ENCODE results near the gene MVB12B.

Gene MVB12B

DNA sequence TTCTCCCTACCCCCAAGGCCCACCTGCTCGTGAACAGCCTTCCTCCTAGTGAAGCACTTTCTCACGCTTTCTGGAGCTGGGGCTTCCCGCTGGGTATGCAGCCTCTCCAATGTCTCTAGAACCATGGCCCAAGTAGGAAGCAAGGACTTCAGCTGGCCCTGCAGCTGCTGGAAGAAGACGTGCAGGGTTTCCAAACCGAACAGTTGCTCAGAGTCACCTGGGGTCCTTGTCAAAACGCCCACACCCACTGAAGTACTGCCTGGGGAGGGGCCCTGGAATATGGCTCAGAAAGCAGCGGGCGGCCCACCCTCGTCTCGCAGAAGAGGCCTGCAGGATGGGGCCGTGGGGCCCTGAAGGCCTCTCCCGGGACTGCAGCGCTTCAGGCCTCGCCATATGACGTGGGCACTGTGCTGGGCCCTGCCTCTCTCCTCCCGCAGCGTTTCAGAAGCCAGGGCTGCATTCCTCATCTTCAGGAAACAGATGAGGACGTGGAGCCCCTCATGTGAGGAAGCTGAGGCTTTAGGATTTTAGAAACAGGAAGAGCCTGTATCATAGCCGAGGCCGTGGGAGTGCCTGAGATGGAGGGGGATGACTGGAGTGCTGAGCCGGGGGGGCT, 171.1 kb downstream of the MVB12B start:
- FAIRE-seq = no peak

DNA sequence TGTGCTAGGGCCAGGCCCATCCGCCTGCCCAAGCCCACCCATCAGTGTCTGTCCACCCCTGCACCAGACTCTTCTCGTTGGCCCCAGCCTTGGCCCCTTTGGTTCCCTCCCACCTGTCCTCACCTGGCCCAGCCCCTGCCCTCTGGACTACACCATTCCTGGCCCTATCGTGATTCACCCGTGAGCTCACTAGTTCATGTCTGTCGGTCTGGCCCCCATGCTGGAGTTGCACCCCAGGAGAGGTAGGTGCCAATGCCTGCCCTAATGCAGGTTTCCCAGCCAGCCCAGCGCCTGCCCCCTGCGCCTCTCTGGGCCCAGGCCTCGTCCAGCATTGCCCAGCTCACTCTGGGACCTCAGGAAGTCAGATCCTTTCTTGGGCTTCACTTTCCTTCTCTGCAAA, 171.7 kb downstream of the MVB12B start:
- FAIRE-seq = no peak

DNA sequence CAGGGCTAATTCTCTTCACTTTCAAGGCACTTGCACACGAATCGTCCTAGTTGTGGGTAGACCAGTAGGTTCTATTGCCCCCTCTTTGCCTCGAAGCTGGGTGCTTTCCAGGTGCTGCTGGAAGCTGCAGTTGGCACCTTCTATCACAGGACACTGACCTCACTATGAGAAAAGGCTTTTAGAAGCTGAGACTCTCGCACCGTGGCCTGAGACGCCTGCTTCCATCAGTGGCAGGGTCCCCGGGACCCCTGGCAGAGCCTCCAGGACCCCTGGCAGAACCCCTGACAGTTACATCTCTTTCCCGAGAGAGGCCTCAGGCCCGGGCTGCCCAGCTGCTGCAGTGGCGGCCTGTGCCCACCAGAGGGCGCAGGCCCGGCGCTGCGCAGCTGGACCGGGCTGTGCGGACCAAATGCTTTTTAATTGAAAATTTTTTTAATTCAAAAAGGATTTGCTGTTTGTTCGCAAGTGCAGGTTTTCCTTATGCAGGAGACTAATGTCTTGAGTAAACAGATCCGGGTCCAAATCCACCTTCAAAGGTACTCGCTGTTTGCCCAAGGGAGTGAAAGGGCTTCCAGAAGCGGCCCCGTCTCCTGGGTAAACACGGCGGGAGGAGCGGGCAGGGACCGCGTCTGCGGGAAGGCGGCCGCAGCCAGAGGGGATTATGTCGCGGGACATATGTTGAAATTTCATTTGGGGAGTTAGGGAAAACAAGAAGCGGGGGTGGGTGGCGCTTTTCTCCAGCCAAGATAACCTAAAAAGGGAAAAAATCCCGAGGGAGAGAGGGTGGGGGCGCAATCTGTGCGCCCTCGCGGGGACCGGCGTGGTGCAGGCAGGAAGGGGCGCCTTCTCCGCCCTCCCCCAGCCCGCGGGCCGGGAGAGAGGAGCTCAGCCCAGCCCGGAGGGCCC, 172.6 kb downstream of the MVB12B start:
- no peak for FAIRE-seq

DNA sequence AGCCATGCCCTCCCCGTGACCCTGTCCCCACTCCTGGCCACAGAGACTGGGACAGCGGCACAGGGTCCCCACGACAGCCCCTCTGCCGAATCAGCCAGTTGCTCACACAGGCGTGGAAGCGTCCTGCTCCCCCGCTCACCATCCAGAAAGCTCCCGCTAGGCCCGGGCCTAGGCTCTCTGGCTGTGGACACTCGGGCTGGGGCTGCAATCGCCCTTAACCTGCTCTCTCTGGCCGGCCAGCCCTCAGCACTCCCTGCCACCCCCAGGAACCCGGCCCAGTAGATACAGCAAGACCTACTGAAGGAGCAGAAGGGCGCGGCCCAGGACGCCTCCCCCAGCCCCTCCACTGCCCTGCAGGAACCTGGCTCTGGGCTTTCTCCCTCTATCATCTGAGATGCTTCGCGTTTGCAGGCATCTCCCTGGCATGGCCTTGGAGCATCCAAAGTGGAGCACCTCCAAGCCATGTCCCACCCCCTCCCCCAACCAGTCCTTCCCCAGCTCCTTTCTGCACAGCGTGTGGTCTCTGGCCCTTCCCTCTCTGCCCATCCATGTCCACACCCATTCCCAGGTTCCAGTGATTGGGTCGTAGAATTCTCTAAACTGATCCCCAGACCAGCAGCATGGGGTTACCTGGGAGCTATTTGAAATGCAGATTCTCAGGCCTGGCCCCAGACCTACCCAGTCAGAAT, 173.4 kb downstream of the MVB12B start:
- FAIRE-seq = no peak

DNA sequence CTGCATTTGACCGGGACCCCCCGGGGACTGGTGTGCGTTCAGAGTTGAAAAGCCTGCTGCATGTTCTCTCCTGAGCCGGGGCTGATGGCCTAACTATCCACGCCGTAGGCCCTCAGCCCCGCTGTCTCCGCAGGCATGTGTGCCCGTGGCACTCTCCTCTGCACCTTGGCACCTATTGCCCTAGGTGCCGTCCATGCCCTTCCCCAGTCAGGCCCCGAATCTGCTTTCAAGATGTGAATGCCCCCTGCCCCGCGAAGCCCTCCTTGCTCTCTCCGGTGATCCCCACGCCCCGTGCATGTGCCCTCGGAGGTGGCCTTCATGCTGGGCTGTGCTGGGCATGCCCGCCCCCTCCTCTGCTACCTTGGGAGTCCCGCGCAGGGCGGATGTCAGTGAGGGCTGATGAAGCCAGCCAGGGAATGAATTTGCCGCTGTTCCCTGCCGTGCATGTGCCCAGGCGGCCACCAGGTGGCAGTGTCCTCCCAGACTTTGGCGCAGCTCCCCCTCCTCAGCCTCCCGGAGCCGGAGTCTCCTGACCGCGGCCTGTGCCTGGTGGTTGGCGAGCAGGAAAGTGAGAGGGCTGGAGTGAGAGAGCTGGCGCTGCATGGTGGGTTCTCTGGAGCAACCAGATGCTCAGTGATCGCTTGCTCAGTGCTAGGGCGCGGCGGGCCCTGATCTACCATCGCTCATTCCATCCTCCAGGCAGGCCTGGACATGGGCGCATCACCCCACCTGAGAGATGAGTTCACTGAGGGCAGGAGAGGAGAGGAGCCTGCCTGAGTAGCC, 174.2 kb downstream of the MVB12B start:
- FAIRE-seq = peak; percentile 46

DNA sequence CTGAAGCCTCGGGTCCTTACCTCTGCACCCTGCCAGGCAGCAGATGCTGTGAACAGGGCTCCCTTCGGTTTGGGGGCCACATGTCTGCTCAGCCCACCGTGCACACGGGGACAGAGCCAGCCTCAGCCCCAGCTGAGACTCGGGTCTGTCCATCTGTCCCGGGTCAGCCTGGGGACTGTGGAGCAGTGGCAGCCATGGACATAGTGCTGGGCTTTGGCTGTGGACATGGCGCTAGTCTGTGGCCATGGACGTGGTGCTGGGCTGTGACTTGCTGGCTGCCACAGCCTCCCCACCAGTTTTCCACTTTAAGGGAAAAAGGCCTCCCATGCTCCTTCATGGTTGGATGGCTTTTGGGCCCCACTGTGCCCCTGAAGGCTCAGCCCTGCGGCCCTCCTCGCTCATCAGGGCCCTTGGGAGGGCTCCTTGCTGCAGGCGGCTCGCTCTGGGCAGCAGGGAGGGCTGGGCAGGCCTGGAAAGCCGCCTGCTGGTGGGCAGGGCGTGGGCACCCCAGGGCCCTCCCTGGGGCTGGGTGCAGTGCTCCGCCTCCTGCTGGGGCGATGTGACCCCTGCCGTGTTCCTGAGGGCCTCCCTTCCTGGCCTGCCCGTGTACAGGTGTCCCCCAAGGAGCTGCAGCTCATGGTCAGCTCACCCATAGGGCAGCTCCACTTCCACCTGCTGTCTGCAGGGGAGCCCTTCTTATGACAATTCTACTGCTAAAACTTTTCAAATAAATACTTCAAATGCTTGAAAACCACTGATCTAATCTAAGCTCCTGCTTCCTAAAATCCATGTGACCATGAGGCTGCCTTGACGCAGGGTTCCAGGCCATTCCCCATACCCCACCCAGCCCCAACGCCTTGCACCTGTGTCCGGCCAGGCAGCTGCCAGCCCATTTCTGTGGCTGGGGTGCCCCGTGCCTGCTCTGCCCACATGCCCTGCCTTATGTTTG, 175.0 kb downstream of the MVB12B start:
- FAIRE-seq = no peak

DNA sequence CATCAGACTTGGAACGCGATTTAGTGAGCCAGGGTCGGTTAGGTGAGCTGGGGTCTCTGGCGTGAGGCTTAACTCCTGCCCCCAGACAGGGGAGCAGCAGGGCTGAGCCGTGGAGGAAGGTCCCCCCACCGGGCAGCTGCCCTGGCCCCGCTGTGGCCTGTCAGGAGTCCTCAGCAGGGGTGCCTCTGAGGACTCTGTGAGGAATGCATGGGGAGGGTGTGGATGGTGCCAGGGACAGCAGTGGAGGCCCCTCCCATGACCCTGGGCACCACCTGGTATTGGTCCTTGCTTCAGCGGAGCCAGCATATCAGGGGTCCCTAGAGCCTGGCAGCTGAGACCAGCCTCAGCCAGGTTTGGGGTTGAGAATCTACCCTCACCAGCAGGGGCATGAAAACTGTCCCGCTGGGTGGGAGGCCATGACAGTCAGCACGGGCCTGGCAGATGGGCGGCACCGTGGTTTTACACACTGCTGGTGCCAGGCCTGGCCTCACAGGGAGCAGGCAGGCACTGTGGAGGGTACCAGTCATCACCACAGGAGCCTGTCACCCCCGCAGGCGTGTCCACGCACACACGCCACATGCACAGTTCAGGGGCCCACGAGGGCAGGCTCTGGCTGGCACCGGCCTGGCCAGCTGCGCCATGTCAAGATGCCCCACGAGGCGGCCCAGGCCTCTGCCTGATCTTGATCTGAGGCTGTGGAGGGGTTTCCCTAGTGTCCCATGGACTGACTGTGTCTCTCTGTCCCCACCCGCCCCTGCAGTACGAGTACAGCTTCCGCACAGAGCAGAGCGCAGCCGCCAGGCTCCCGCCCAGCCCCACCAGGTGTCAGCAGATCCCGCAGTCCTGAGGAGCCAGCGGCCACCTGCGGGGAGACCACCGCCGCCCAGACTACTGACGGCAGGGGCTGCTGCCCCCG, 176.0 kb downstream of the MVB12B start:
- no peak for FAIRE-seq

DNA sequence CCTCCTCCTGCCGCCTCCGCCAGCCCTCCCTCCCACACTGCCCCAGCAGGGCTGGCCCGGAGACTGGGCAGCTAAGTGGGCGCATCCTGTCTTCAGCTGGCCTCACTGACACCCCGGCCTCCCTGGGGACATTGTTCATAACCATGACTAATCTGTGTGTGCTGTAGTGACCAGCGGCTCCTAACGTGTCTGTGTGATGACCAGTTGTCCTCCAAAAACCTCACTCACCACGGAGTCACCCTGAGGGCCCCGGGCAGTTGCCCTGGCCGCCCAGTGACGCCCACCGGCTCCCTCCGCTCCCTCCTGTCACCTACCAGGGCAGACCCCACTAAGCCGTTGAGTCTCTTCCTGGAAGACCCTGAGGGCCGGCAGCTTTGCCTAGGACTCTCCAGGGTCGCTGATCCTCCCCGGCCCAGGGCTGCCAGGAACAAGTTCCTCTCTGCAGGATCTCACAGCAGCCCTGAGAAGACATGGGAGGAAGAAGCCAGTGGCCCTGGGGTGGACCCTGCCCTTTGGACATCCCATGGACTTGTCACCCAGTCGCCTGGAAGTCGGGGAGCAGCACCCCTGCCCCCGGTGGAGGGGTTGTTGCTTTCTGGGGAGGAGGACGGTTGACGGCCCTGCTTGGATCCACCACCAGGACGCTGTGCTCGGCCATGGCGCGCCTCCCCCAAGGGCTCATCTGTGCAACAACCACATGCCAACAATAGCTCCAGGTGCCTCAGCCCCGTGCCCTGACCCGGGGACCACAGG, 176.9 kb downstream of the MVB12B start:
- no peak for FAIRE-seq

DNA sequence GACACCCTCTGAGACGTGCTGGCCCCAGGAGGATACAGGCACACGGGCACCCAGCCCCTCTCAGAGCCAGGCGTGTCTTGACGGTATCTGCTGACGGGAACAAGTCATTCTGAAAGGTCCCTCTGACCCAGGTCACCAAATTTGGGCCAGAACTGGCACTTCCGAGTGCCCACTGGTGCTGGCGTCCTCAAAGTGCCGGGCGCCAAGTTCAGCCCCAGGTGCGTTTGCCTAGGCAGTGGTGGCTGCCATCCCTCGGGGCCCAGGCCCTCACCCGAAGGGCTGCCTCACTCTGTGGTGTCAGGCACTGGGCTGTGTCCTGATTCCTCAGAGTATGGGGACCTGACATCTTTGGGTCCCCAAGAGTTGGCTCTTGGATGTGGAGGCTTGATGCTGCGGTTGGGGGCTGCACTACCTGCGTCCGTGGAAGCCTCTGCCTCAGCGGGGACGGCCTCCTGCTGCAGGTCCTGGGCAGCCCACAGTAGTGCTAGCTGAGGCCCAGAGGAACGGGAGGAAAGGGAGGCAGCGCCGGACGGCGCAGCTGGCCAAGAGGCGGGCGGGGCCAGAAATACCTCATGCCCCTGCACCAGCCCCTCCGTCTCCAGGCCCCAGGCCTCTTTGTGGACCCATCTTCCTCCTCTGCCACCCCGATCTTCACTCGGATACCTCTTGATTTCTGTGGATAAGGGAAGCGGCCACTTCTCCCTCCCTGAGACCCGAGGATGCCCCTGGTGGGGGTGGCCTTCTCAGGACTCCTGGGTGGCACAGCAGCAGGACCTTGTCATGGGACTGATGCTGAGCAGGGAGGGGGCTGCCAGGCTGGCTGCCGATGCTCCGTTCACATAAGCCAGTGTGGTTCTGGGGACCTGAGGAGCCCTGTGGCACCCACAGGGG, 177.7 kb downstream of the MVB12B start:
- FAIRE-seq = no peak

DNA sequence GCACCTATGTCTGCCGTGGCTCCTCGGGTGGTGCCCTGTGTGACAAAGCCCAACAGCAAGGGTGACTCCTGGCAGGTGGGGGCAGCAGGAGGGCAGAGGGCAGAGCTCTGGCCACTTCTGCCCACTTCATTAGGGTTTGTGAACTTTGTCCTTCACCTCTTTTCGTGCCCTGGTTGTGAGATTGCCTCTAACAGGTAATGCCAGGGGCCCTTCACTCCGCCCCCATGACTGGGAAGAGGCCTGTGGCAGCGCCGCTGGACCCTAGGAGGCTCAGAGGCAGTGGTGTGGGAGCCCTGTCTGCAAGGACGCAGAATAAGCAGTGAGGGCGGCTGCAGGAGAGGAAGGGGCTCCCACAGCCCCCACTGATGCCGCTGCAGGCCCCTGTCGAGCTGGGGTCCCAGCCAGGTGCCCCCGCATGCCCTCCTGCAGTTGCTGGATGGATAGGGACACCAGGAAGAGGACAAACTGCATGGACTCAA, 178.4 kb downstream of the MVB12B start:
- FAIRE-seq = no peak

DNA sequence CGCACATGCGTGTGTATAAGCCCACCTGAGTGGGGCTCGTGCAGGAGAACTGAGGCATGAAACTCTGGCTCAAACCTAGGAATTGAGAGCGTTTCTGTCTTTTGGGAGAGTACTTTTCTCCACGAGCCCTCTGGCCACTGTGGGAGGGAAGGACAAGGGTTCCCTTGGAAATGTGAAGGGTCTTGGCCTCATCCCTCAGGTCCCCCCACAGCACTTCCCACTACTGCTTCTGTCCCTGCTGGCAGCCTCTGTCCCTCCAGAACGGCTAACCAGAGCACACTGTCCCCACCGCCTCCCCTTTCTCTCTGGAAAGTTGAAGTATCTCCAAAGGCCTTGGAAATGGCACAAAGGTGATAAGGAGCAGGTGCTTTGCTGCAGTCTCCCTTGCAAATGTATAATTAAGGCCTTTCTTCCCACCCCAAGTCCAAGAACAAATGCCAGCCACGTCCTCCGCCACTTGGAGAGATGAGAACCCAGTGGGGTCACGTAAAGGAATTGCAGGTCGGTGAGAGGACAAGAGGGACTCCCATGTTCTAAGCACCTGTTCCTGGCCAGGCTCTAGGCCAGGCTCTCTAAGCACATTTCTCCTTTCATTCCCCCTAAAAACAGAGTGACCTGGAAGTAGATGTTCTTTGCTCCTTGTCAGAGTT, 179.2 kb downstream of the MVB12B start:
- FAIRE-seq = no peak

DNA sequence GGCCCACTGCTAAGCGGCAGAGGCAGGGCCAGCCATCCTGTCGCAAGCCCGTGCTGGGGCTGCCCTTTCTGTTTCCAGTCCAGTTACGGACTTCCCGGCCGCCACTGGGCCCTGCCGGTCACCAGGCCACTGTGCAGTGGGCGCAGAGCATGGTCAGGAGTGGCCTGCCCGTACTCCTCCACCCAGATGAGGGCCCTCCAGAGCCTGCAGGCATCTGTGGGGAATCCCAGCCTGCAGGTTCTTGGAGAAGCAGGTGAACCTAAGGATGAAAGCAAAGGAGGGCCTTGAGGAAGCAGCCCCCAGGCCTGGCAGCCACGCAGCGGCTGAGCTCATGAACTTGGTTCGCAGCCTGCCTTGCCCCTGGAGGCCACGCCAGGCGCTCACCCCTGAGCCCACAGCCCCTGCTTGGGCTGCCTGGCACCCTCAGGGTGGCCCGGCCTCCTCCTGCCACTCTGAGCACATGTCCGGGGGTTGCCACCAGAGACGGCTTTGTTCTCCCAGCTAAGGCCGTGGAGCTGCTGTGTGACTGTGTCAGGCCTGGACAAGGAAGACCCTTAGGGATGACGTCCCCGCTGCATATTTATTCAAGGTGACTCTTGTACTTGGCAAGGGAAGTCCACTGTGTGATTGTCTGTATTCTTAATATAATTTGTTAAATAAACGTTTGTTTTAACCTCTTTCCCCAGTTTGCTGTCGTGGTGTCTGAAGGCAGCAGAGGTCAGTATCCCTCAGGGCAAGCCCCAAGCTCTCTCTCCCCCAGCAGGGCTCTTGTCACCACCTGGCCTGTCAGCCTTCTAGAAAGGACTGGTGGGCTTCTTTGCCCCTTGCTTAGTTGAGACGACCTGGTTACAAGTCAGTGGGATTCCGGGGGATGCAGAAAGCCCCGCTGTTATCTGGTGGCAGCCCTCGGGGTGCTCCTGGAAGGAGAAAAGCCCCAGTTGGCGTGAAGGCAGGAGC, 180.0 kb downstream of the MVB12B start:
- FAIRE-seq = no peak

DNA sequence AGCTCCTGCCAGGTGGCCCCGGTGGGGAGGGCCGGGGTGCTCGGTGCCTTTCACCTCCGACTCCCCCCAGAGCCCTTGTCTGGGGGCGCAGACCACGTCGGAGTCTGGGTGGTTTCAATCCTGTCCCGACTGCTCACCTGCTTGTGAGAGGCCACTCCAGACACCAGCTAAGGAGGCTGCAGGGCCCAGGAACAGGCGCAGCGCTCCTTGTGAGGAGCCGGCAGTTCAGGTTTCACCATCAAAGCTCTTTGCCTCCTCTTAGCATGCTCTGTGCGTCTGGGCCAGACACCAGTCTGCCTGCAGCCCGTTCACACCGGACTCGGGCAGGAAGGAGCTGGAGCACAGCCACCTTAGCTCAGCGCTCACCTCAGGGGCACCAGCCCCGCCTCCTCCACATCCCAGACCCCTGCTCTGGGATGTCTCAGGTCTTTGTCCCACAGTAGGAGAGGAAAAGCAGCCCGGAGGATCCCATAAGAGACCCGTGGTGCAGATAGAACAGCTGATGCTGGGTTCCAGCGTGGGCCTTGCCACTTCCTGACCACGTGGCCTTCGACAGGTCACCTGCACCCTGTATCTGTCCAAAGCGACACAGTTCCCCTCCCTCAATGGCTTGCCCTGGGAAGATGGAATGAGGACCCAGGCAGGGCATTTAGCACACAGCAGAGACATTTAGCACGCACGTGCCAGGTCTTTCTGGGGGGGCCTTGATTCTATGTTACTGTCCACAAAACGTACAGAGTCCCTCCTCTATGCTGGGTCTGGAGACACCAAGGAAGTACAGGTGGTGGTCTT, 180.9 kb downstream of the MVB12B start:
- FAIRE-seq = no peak

DNA sequence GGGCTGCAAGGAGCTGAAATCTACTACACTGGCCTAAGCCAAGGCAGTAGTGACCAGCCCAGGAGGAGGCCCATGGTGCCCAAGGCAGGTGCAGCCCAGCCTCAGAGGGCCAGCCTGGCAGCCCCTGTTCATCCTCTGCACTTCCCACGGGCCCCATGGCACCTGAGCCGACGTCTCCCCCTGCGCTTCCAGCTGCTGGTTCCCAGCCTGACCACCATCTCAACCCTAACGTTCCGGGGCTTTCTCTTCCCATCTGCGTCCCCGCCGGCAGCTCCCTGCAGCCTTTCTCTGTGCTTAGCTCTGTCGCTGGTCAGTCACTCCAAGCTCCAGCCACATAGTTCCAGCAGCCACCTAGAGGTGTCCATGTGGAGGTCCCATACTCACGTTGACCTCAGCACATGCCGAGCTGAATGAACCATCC, 181.6 kb downstream of the MVB12B start:
- FAIRE-seq = no peak

DNA sequence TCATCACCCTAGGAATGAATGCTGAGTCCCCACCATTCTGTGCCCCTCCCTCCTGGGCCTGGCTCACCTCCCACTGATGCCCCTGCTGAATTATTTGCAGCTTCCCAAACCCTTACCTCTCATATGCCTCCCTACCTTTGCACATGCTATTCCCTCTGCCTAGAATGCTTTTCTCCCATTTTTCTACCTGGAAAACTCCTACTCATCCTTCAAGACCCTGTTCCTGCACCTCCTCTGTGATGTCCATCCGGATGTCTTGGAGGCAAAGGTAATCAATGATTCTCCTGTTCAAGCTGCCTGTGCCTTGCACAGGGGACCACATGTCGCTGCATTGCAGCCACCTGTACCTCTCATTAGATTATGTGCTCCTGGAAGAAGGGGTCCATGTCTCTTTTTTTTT, 182.3 kb downstream of the MVB12B start:
- FAIRE-seq = no peak

DNA sequence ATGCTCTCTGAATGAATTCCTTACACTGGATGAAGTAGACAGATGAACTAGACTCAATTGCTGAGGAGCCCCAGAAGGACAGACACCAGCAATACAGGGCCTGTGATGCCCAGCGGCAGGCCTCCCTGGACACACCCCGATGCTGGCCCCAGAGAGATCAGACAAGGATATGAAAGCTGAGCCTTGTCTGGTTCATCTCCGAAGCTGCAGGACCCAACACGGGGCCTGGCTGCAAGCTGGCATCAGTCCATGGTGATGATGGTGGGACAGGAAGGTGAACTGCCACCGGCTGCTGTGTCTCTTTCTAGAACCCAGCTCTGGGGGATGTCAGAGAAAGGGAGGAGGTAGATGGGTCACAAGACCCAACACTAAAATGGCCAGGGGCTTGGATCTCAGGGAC, 183.1 kb downstream of the MVB12B start:
- FAIRE-seq = no peak

Measured in TTC549 (cell line).